ENCODE results near the gene PCNX3.
A peak's percentile ranks its signal among the peaks of the same experiment; 100 is the strongest.

PCNX3 gene

DNA sequence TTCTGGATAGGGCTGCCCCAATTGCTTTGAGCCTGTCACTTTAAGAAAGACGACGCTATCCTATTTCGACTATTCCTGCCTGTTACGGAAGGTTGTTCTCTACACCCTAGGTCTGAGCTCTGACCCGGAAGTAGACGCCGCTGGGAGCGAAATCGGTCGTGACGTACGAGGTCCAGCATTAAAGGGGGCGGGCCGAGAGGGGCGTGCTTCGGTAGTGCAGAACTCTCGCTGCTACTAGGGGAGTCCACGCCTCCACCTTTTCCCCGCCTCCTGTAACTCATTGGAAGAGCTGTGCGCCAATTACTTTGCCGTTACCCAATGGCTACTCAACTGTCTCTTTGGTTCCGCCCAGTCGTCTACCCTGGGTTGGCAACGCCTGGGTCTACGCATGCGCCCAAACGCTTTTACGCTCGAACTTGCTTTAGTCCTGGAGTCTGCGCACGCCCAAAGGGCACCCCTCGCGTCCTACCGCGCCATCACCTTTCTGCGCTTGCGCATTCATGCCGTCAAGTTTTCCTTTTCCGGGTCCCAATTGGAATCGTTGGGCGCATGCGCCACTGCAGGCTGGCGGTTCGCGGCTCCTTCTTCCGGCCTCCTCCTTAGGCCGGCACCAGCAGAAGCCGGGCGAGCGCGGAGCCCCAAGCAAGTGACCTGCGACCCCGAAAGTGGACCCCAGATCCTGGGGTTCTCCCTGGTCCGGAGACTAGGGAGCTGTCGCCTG, at the start of gene PCNX3:
Gene PCNX3, plus strand, starts transcription at position 548 of the 721 bp plus-strand sequence. CDS start 536 bp downstream, outside the sequence.
- peak; percentile 100 for DNase-seq

DNA sequence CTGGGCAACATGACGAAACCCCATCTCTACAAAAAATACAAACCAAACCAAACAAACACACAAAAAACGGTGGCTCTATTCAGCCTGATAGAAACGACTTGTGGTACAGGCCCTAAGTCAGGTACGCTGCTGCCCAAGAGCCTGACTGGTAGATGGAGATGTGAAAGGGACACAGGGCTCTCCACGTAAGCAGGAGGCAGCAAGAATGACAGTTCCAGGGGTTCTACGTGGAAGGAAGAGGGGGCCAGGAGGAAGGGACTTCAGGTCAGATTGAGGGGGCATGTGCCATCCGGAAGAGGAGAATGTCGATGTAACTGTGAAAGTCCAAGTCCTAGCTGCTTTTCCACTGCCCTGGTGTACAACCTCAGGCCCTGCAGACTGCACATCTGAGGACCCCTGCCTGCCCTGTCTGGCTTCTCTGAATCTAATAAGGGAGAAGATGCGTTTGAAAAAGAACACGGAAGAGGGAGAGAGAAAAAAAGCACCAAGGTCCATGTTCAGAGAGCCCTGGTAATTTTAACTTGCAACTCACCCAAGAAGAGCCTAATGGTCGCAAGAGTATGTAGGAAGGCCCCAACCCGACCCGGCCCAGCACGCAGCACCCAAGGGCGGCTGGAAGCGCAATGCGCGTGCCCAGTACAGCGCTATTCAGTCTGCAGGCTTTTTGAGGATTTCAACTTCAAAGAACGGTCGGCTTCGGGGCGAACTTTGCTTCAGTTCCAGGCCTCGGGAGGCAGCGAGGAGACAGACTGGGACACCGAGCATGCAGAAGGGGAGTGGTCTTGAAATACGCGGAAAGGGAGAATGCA, 46.2 kb upstream of the PCNX3 start:
- DNase-seq: no peak

DNA sequence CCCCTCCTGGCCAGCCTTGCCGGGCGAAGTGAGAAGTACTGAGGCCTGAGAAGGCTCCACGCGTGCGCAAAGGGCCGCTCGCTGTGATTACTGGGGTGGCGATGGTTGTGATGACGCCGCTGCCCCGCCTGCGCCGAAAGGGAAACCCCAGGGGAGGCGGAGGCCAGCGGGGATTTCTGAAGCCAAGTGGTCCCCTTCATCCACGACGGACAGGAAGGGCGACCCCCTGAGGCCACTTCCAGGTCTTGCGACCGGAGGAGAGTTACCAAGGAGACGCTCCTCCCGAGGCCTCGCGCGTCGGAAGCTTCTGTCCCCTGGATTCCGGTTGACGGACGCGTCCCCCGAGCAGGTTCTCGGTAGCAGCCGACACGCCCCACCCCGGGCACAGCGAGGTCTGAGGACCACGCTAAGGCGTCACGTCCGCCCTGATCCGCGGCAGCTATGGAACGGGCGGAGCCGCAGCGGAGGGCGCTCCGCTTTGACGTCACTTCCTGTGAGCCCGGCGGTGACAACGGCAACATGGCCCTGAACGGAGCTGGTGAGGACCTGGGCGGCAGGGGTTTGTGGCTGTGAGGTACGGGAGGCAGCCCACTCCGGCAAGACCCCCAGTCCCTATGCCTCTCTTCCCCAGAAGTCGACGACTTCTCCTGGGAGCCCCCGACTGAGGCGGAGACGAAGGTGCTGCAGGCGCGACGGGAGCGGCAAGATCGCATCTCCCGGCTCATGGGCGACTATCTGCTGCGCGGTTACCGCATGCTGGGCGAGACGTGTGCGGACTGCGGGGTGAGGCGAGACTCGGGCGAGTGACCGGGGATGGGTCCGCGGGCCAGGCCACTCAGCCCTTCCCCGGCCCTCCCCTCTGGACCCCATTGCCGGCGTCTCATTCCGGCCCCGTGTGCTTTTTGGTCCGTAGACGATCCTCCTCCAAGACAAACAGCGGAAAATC, 45.3 kb upstream of the PCNX3 start, which contains the start of gene ZNRD2:
Gene ZNRD2, plus strand, starts transcription at position 505 of the 946 bp plus-strand sequence. Its CDS starts 15 bp downstream, at position 520.
- DNase-seq: peak; percentile 99

DNA sequence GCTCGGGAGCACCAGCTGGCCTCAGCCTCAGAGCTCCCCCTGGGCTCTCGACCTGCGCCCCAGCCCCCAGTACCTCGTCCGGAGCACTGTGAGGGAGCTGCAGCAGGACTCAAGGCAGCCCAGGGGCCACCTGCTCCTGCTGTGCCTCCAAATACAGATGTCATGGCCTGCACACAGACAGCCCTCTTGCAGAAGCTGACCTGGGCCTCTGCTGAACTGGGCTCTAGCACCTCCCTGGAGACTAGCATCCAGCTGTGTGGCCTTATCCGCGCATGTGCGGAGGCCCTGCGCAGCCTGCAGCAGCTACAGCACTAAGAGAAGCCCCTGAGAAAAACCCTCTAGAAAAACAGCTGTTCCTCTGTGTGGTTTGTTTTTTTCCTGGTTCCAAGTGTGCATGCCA, 44.2 kb upstream of the PCNX3 start:
- DNase-seq: no peak

DNA sequence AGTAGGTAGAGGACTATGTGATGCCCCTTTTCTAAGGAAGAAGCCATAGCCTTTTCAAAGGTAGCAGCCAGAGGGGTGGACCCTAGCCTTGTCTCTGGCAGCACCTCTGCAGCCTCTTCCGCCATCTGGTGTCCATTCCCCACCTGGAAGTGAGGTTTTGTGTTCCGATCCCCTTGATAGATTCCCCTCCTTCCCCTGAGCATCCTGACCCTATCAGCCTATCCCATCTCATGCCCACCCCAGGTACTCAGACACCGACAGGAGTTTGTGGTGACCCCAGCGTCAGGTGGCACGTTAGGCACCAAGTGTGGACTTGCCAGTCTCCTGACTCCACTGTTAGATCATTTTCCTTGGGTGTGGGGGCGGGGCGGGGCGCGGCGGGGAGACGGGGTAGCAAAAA, 43.6 kb upstream of the PCNX3 start:
- peak; percentile 62 for DNase-seq

DNA sequence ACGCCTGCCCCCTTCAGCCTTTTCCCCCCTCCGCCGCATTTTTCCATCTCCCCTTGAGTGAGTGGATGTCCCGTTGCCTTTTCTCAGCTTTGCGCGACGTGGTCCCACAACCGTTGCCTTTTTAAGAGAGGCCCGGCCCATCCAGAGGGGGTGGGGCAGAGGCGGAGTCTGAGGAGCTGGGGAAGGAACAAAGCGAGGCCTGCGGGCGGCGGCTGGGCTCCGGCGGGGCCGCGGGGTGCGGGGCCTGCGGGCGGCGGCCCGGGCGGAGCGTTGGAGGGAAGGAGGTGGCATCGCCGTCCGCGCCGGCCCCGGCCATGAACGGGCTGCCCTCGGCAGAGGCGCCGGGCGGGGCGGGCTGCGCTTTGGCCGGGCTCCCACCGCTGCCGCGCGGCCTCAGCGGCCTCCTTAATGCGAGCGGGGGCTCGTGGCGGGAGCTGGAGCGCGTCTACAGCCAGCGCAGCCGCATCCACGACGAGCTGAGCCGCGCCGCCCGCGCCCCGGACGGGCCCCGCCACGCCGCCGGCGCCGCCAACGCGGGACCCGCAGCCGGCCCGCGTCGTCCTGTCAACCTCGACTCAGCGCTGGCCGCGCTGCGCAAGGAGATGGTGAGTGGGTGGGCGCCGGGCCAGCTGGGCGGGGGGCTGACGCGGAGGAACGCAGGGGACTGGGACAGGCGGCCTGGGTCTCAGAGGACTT, 43.1 kb upstream of the PCNX3 start, which contains the start of gene FAM89B:
Gene FAM89B, plus strand, starts transcription at position 183 of the 696 bp plus-strand sequence. Its CDS starts 132 bp downstream, at position 315.
- peak; percentile 88 for DNase-seq

DNA sequence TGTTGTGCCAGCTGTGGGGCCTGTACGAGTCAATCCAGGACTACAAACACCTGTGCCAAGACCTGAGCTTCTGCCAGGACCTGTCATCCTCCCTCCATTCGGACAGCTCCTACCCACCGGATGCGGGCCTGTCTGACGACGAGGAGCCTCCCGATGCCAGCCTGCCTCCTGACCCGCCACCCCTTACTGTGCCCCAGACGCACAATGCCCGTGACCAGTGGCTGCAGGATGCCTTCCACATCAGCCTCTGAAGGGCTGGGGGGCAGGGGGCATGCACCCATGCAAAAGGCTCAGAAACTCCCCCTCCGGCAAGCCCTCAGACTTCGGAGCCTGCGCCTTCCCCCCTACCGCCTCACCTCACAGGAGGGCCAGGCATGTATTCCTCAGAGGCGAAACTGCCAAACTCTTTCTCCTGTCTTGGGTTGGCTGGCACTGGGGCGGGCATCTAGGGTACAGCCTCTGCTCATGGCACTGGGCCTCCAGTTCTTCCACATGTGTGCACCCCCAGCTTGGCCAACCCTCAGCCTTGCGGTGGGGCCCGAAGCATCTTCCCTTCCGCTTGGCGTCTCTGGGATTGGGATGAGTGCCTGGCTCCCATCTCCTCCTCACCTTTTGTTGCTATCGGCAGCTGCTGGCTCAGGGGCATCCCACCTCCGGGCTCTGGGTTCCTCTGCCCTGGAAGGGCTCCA, 42.0 kb upstream of the PCNX3 start:
- no peak for DNase-seq

DNA sequence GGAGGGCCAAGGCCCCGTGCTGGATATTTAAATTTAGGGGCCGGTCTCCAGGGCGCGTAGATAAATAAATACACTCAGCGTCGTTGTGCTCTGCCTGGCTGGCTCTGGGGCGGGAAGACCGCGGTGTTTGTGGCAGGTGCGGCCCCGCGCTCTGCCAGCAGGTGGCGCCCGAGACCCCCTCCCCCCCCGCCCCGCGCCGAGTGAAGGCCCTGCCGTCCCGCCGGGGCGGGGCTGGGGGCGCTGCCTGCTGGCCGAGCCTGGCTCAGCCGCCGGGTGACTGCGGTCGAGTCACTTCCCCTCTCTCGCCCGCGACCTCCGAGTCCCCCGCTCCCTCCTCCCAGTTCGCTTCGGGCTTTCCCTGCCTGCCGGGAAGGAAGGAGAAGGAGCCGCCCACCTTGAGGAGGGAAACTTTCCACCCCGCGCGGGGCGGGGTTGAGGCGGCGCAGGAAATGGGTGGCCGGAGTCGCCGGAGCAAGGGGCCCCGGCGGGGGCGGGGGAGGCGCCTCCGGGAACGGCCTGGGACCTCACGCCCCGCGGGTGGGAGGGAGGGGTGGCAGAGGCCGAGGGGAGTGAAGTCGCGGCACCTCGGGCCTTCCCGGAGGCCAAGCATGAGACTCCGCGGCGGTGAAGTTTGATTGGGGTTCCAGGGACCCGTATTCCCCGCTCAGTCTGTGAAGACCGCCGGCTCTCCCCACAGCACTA, 41.3 kb upstream of the PCNX3 start:
- peak; percentile 96 for DNase-seq

DNA sequence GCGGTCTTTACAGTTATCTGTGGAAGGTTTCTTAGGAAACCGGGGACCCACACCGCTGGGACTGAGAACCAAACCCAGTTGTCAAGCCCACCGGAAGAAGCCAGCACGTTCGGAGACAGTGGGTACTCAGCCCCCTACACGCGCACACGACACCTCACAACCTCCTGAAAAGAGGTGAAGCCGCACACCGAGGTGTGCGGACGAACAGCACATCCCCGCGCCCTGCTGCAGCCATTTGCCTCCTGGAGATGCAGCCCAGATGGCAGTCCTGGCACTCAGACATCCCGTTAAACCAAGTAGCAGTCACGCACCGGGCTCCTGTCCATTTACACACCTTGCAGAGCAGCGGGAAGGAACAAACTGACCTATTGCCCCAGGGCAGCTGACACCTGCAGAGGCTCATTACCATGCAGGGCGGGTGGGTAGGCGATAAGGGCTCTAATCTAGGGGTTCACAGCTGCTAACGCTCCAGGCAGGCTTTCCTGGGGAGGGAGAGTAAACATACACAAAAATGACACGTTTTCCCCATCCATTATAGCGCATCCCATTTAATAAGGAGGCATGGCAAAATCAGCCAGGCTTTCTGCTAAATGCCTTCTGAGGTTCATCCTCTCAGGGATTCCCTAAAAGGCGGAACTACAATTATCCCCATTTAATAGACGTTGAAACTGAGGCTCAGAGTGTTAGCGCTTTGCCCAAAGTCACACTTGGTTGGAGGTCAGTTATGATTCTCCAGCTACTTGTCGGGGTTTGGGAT, 40.6 kb upstream of the PCNX3 start:
- no peak for DNase-seq

DNA sequence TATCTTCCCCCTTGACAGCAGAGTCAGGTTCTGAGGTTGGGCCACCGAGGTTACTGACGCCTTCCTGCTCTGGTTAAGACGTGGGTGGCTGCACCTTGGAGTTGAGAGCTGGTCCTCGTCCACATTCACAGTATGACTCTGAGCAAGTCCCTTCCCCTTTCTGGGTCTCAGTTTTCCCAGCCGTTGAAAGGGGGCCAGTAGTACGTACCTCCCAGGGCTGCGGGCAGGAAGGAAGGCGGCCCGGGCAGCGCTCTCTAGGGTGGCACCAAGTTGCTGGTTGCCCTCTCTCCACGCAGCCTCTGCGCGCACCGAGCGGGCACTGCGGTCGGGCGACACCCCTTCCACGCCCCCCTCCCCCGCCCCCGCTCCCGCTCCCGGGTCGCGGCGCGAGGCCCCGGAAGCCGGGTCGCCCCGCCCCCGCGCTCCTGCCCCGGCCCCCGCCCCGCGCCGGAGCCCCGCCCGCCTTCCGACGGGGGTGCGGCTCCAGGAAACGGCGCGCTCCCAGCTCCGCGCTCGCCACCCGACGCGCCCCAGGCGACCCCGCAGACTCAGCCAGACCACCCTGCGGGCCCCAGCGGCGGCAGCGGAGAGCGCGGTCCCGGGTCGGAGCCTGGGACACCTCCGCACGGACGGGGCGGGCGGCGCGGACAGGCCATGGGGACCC, 39.9 kb upstream of the PCNX3 start, which contains the start of gene EHBP1L1:
Gene EHBP1L1, plus strand, starts transcription at position 486 of the 664 bp plus-strand sequence. CDS start 250 bp downstream, outside the sequence.
- peak; percentile 55 for DNase-seq

DNA sequence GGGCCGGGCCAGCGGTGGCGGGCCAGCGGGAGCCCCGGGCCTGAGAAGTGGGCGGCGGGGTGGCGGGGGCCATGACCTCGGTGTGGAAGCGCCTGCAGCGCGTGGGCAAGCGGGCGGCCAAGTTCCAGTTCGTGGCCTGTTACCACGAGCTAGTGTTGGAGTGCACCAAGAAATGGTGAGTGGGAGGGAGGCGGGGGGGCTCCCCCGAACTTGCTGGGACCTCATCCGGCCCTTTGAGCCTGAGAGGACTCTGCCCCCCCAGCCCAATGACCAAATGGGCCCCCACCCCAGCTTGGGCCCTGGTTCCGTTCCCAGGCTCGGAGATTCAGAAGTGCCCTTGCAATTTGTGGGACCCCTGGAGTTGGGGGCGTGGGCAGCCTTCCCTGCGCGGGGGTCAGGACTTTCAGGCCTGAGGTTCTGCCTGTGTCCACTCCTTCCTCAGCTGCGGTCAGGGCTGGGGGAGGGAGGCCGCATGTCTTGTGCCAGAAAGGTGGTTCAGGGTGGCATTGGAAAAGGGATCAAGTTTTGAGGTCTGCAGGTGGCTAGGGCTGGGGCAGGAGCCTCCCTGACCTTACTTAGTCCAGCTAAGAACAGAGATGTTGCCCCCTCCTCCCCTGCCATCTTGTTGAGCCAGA, 39.2 kb upstream of the PCNX3 start:
- DNase-seq: no peak

DNA sequence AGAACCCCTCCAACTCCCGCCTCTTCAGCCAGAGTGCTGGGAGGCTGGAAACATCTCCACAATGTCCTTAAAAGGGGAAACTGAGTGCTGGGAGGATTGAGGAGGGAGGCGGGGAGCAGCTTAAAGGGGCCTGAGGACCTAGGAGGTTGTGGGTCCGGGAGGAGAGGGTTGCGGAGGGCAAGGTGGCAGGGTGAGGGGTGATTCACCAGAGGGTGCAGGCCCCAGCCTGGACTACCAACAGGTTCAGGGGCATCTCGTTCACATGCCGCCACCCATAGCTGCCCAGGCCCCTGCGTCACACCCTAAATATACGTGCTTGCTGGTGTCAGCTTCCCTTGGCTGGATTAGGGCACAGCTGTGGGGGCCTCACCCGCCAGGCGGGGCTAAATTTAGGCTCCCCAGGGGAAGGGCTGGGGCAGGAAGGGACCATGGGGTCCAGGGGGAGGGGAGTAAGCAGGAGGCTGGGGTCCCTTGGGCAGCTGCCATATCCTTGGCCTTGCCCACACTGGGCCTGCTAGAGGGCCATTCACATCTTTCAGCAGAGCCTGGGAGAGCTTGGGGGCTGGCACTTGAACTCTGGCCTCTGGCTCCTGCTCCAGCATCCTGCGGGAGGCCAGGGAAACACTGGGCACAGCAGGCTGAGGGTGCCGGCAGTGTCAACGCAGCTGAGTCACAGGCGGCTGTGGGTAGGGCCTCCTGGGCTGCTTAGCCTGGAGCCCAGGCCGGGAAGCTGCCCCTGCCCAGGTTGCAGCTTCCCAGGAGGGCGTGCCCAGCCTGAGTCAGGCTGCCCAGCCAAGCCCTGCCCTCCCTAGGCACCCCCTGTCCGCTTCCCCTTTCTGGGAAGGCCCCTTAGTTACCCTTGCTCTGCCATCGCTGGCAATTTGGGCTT, 38.5 kb upstream of the PCNX3 start:
- no peak for DNase-seq

DNA sequence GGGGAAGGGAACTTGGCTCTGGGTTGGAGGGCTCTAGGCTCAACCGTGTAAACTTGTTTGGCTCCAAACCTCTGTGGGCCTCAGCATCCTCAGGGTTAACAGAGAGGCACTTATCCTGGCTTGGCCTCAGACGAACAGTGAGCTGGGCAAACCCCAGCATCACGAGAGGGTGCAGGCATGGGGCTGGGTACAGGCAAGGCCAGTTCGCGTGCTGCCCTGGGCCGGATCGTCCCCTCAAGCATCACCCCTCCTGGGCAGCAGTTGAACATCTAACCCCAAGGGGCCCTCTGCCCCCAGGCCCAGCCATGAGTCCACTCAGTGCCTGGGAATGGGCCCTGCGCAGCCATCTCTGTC, 37.8 kb upstream of the PCNX3 start:
- DNase-seq: no peak

DNA sequence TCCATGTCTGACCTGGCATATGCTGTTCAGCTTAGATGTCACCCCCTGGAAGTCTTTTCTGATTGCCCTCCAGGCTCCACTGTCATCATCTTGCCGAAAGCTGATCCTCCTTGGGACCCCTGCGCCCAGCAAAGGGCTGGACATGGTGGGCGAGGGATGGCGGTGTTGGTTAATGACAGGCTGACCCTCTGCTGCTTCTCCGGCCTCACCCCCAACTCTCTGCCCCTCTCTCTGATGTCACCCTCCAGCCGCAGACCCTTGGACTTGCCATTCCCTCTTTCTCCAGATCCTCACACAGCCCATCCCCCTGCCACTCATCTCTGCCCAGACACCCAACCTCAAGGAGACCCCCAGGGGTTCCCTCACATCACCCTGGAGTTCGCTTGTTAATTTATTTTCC, 37.4 kb upstream of the PCNX3 start:
- no peak for DNase-seq

DNA sequence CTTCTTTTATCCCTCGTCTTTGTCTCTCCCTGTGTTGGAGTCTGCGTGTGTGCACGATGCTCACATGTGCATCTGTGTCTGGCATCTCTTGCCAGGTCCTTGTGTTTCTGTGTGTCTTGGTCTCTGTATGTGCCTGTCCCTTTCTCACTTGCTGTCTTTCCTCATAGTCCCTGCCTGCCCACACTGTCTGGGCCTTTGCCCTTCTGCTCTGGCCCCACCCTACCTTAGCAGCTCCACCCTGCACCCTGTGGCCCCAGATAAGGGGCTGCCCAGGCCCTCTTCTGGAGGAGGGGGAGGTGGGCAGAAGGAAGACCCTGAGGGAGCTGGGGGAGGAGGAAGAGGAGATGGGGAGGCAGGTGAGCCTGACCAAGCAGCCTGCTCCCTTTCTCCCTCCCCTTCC, 36.9 kb upstream of the PCNX3 start:
- DNase-seq: no peak

DNA sequence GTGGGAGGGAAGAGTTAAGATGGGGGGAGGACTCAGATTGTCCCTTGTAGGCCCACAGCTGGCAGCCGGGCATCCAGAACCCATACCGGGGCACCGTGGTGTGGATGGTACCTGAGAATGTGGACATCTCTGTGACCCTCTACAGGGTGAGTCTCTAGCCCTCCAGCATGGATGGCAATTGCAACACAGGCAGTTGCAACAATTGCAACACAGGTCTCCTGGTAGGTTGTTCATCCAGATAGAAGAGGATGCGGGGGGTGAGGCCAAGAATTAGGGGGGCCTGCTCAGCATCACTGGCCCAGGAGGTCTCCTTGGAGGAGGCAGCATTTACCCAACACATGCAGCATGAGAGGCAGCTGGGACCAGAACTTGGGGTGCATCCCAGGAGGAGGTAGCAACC, 36.3 kb upstream of the PCNX3 start:
- no peak for DNase-seq

DNA sequence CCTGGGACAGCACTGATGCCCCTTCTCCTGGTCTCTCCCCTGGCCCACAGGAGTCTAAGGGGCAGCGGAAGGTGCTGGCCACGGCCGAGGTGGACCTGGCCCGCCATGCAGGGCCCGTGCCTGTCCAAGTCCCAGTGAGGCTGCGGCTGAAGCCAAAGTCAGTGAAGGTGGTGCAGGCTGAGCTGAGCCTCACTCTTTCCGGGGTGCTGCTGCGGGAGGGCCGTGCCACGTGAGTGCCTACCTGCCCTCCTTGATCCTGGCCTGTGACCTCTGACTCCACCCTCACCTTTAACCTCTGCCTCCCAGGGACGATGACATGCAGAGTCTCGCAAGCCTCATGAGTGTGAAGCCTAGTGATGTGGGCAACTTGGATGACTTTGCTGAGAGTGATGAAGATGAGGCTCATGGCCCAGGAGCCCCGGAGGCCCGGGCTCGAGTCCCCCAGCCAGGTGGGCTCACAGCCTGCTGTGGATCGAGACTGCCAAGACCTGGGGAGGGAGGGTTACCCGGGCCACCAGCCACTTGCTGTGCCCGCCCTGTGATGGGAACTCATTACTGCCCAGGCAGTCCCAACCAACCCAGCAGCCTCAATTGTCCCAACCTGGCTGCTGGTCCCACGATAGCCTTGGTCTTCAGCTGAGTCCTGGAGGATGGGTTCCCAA, 35.4 kb upstream of the PCNX3 start:
- no peak for DNase-seq

Data from fibroblast of skin of right biceps (primary cell).